Renal cortex interstitium (tissue), 11 donors: ENCODE data around the gene RDH13. TPM values are rescaled to one million over a fixed set of nuclear protein-coding genes. Genes with fewer than 3 reads are reported as not detected.
A peak's percentile ranks its signal among the peaks of the same experiment; 100 is the strongest.
"Not testable (repeated sequence)": the region's sequence is repeated elsewhere in the genome, so short reads cannot be mapped to it uniquely, and the experiment has no call there.

Source experiments
- DNase-seq, 11 donors: peaks; one replicate each; pipeline ENCODE4 v3.0.0-alpha.2; 2013; ENCODE audit warnings: low read depth in 9 of 11, low spot score in 4 of 11; ENCODE audit errors: extremely low read depth in 1 of 11
- polyA plus RNA-seq, 3 donors: library from polyadenylated mRNA; unstranded; fragments of 120-200 nt; gene quantifications; one replicate each; pipeline ENCODE4 v1.2.1, GENCODE V29; 2013; ENCODE audit not compliant: insufficient read length in 3 of 3

RDH13 gene
- polyA plus RNA-seq, 3 donors, result 13.6 to 27.1 (median 15.9) TPM

- not testable (repeated sequence) for DNase-seq
These were observed 56.2 kb downstream of the RDH13 start for GRCh38 chr19:55006795-55007194.

- peak in 6 of 11 donors; percentile 5 to 65 (median 33) for DNase-seq
These were observed 57.1 kb downstream of the RDH13 start for GRCh38 chr19:55005684-55006488.

GRCh38 chr19:55000761-55001160, 62.2 kb downstream of the RDH13 start:
- no peak for DNase-seq

- not testable (repeated sequence) for DNase-seq
These were observed 64.2 kb downstream of the RDH13 start for GRCh38 chr19:54998751-54999239.

GRCh38 chr19:54995561-54995960, 67.4 kb downstream of the RDH13 start:
- DNase-seq, result no peak

Other genes with a start within 250 kb of the RDH13 start
- gene KIR3DL1, start 246.7 kb downstream of the RDH13 start, polyA plus RNA-seq, result not detected
- gene KIR2DS4, start 230.5 kb downstream of the RDH13 start, polyA plus RNA-seq, result not detected
- not detected for gene KIR3DL2, start 212.7 kb downstream of the RDH13 start, polyA plus RNA-seq
- under 1 TPM; 0.14 to 0.68 (median 0.25) TPM for gene FCAR, start 188.9 kb downstream of the RDH13 start, polyA plus RNA-seq
- under 1 TPM in 2 of 3 donors, not detected in 1; 0.09 to 0.14 TPM for gene NCR1, start 157.0 kb downstream of the RDH13 start, polyA plus RNA-seq
- gene NLRP7, start 115.6 kb downstream of the RDH13 start, polyA plus RNA-seq, result not detected
- gene NLRP2, start 96.8 kb downstream of the RDH13 start, polyA plus RNA-seq, result 10 to 100 TPM in 2 of 3 donors, 1 to 10 TPM in 1; 6.4 to 22.0 (median 17.9) TPM
- gene GP6, start 24.9 kb downstream of the RDH13 start, polyA plus RNA-seq, result under 1 TPM; 0.37 to 0.68 (median 0.39) TPM
- gene EPS8L1, start 12.7 kb upstream of the RDH13 start, polyA plus RNA-seq, result 10 to 100 TPM; 48.0 to 77.9 (median 61.6) TPM
- 100 to 1,000 TPM in 1 of 3 donors, 10 to 100 TPM in 2; 66.4 to 116 (median 95.8) TPM for gene PPP1R12C, start 54.5 kb upstream of the RDH13 start, polyA plus RNA-seq
- 1 to 10 TPM; 2.7 to 7.0 (median 4.5) TPM for gene TNNT1, start 86.1 kb upstream of the RDH13 start, polyA plus RNA-seq
- gene TNNI3, start 94.6 kb upstream of the RDH13 start, polyA plus RNA-seq, result 1 to 10 TPM; 3.4 to 3.7 (median 3.5) TPM
- gene DNAAF3, start 103.5 kb upstream of the RDH13 start, polyA plus RNA-seq, result 1 to 10 TPM; 6.6 to 9.9 (median 8.1) TPM
- gene SYT5, start 117.1 kb upstream of the RDH13 start, polyA plus RNA-seq, result under 1 TPM; 0.11 to 0.47 (median 0.44) TPM
- gene PTPRH, start 146.4 kb upstream of the RDH13 start, polyA plus RNA-seq, result under 1 TPM; 0.09 to 0.16 (median 0.12) TPM
- gene TMEM86B, start 165.6 kb upstream of the RDH13 start, polyA plus RNA-seq, result 1 to 10 TPM; 2.6 to 7.1 (median 4.2) TPM
- 10 to 100 TPM; 39.3 to 52.1 (median 48.9) TPM for gene PPP6R1, start 195.9 kb upstream of the RDH13 start, polyA plus RNA-seq
- 10 to 100 TPM; 23.2 to 41.2 (median 39.2) TPM for gene HSPBP1, start 217.0 kb upstream of the RDH13 start, polyA plus RNA-seq
- 10 to 100 TPM; 12.7 to 16.2 (median 14.6) TPM for gene BRSK1, start 220.8 kb upstream of the RDH13 start, polyA plus RNA-seq